Measurements from ENCODE around the gene MTOR.

MTOR gene

GRCh38 chr1:11266268-11267074 is 4.1 kb upstream of the MTOR start:
- H3K4me3 ChIP-seq, result no peak overlapping the region
- DNase-seq (ENCODE audit: low spot score), result no peak
- TF ChIP-seq CTCF (IDR thresholded peaks at IDR 0.05), result no peak
- no peak overlapping the region for H3K27ac ChIP-seq

GRCh38 chr1:11256299-11256698 is 6.1 kb downstream of the MTOR start:
- no peak overlapping the region for H3K27ac ChIP-seq
- no peak overlapping the region for H3K4me3 ChIP-seq
- TF ChIP-seq CTCF (IDR thresholded peaks at IDR 0.05), result no peak
- no peak for DNase-seq (ENCODE audit: low spot score)

GRCh38 chr1:11253226-11253625 is 9.1 kb downstream of the MTOR start:
- Histone ChIP-seq H3K27ac (no peak overlapping the region), H3K4me3 (no peak overlapping the region)
- no peak for DNase-seq (ENCODE audit: low spot score)
- no peak for TF ChIP-seq CTCF (IDR thresholded peaks at IDR 0.05)

- H3K4me3 ChIP-seq, result no peak overlapping the region
- H3K27ac ChIP-seq, result no peak overlapping the region
- no peak for TF ChIP-seq CTCF (IDR thresholded peaks at IDR 0.05)
- DNase-seq (ENCODE audit: low spot score), result no peak
Observed at GRCh38 chr1:11252538-11252937, 9.8 kb downstream of the MTOR start.

GRCh38 chr1:11248169-11248568 is 14.2 kb downstream of the MTOR start:
- no peak for TF ChIP-seq CTCF (IDR thresholded peaks at IDR 0.05)
- H3K4me3 ChIP-seq, result no peak overlapping the region
- no peak for DNase-seq (ENCODE audit: low spot score)

GRCh38 chr1:11245904-11246719 is 16.2 kb downstream of the MTOR start:
- DNase-seq (ENCODE audit: low spot score), result no peak
- TF ChIP-seq CTCF (IDR thresholded peaks at IDR 0.05), result no peak
- Histone ChIP-seq H3K27ac (no peak overlapping the region), H3K4me3 (no peak overlapping the region)

More at GRCh38 chr1:11248169-11248568, 14.2 kb downstream of the MTOR start:
- H3K27ac ChIP-seq, result no peak overlapping the region
